ENCODE results near the gene PHF5A.

DNA sequence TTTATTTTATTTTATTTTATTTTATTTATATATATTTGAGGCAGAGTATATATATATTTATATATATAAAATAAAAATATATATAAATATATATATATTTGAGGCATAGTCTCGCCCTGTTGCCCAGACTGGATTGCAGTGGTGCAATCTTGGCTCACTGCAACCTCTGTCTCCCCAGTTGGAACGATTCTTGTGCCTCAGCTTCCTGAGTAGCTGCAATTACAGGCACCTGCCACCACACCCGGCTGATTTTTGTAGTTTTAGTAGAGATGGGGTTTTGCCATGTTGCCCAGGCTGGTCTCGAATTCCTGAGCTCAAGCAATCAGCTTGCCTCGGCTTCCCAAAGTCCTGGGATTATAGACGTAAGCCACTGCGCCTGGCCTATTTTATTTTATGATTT, 31.8 kb upstream of the PHF5A start:
- TF ChIP-seq POLR2AphosphoS5 (IDR thresholded peaks at IDR 0.05; ENCODE audit: low read depth, low read length) (no peak), POLR2A (IDR thresholded peaks at IDR 0.05; ENCODE audit: low read depth, low read length) (no peak)

All from GM12891 (cell line).